CD14-positive monocyte (primary cell): ENCODE results near the gene LSM3. TPM values are rescaled to one million over a fixed set of nuclear protein-coding genes. Genes with fewer than 3 reads are reported as not detected.

Source experiments
- DNase-seq, 3 donors: peaks; one replicate each; pipeline ENCODE4 v3.0.0-alpha.2; 2011 to 2022
- H2AFZ ChIP-seq: 2 replicates; pipeline ENCODE4 v1.6.0; 2012; ENCODE audit warnings: mild to moderate bottlenecking, low read depth, low read length, inconsistent platforms; ENCODE audit not compliant: insufficient read depth, poor library complexity, severe bottlenecking
- H3K27ac ChIP-seq, 2 donors: 1 replicate in 1 of 2; 2 replicates in 1 of 2; pipeline ENCODE4 v1.5.1; 2012 to 2013; ENCODE audit warnings: low read length in 2 of 2, control low read depth in 1 of 2, inconsistent platforms in 1 of 2, low read depth in 1 of 2, mild to moderate bottlenecking in 1 of 2
- H3K27me3 ChIP-seq, 2 donors: one replicate each; pipeline versions ENCODE4 v1.6.0 to v1.6.1; 2011 to 2013; ENCODE audit warnings: low read length in 2 of 2; ENCODE audit not compliant: control insufficient read depth in 2 of 2, insufficient read depth in 2 of 2
- H3K36me3 ChIP-seq, 2 donors: replicated peaks in 1 of 2; 1 replicate in 1 of 2; 2 replicates in 1 of 2; pipeline versions ENCODE4 v1.5.1 to v1.6.1; 2012 to 2013; ENCODE audit warnings: low read length in 2 of 2, control low read depth in 1 of 2, inconsistent platforms in 1 of 2, mild to moderate bottlenecking in 1 of 2; ENCODE audit not compliant: insufficient read depth in 2 of 2, control insufficient read depth in 1 of 2
- H3K4me1 ChIP-seq, 2 donors: 1 replicate in 1 of 2; 2 replicates in 1 of 2; pipeline versions ENCODE4 v1.5.1 to v1.6.1; 2012 to 2013; ENCODE audit warnings: low read length in 2 of 2, control low read depth in 1 of 2, inconsistent platforms in 1 of 2, mild to moderate bottlenecking in 1 of 2, moderate library complexity in 1 of 2; ENCODE audit not compliant: insufficient read depth in 2 of 2, control insufficient read depth in 1 of 2
- H3K4me2 ChIP-seq: replicated peaks from 2 replicates; pipeline ENCODE3; 2012; ENCODE audit warnings: low read length, moderate library complexity, mild to moderate bottlenecking; ENCODE audit not compliant: poor library complexity, severe bottlenecking; ENCODE audit errors: extremely low read depth
- H3K4me3 ChIP-seq, 3 experiments: fragments of 200-600 bp in 1 of 3; sonication (generic) in 1 of 3; replicated peaks in 1 of 3; 1 replicate in 2 of 3; 2 replicates in 1 of 3; pipeline ENCODE4 v1.5.1; 2011 to 2013; ENCODE audit warnings: low read length in 3 of 3, mild to moderate bottlenecking in 3 of 3, control low read depth in 2 of 3, low read depth in 2 of 3, inconsistent platforms in 1 of 3, moderate library complexity in 1 of 3
- H3K79me2 ChIP-seq: 2 replicates; pipeline ENCODE4 v1.6.0; 2012; ENCODE audit warnings: mild to moderate bottlenecking, control low read depth, inconsistent platforms, low read length, moderate library complexity; ENCODE audit not compliant: insufficient read depth
- H3K9ac ChIP-seq: 2 replicates; pipeline ENCODE4 v1.6.0; 2017; ENCODE audit warnings: low read length, mild to moderate bottlenecking; ENCODE audit not compliant: insufficient read depth, poor library complexity, severe bottlenecking
- H3K9me3 ChIP-seq, 2 donors: replicated peaks in 1 of 2; 1 replicate in 1 of 2; 2 replicates in 1 of 2; pipeline versions ENCODE4 v1.5.1 to v1.6.1; 2012 to 2013; ENCODE audit warnings: low read length in 2 of 2, control low read depth in 1 of 2; ENCODE audit not compliant: control insufficient read depth in 1 of 2, insufficient read depth in 1 of 2
- H4K20me1 ChIP-seq: 2 replicates; pipeline ENCODE4 v1.6.0; 2012; ENCODE audit warnings: mild to moderate bottlenecking, low read length, control low read depth, moderate library complexity; ENCODE audit not compliant: insufficient read depth
- H3K27ac Mint-ChIP-seq, 7 donors: one replicate each; pipeline ENCODE4 v1.8.0; 2020; ENCODE audit warnings: mild to moderate bottlenecking in 7 of 7, mixed read lengths in 7 of 7, moderate library complexity in 6 of 7, inconsistent platforms in 2 of 7
- H3K27me3 Mint-ChIP-seq, 3 donors: one replicate each; pipeline ENCODE4 v1.8.0; 2021 to 2022; ENCODE audit warnings: low read depth in 3 of 3, mild to moderate bottlenecking in 3 of 3, mixed read lengths in 3 of 3, moderate library complexity in 3 of 3, inconsistent platforms in 1 of 3
- H3K36me3 Mint-ChIP-seq, 2 donors: one replicate each; pipeline ENCODE4 v1.8.0; 2020; ENCODE audit warnings: mixed read lengths in 2 of 2, inconsistent platforms in 1 of 2, mild to moderate bottlenecking in 1 of 2
- H3K4me1 Mint-ChIP-seq: one replicate; pipeline ENCODE4 v1.8.0; 2020; ENCODE audit warnings: mild to moderate bottlenecking, mixed read lengths
- H3K4me3 Mint-ChIP-seq, 2 donors: one replicate each; pipeline ENCODE4 v1.8.0; 2020; ENCODE audit warnings: mild to moderate bottlenecking in 2 of 2, mixed read lengths in 2 of 2, moderate library complexity in 1 of 2
- H3K9me3 Mint-ChIP-seq, 7 donors: one replicate each; pipeline ENCODE4 v1.8.0; 2020 to 2022; ENCODE audit warnings: mixed read lengths in 7 of 7, mild to moderate bottlenecking in 6 of 7, moderate library complexity in 6 of 7, inconsistent platforms in 2 of 7
- CTCF ChIP-seq: fragments of 200-600 bp; IDR thresholded peaks from one replicate; pipeline ENCODE4 v1.8.0; 2022; ENCODE audit warnings: antibody characterized with exemption, mild to moderate bottlenecking
- WGBS: methylation state at CpG from one replicate; pipeline ENCODE4 v1.1.5; 2013; ENCODE audit warnings: missing lambda C conversion rate; ENCODE audit not compliant: insufficient coverage; 5-methylcytosine and 5-hydroxymethylcytosine counted together
- intact Hi-C, 2 donors: fragments of 100-400 bp; cut with micrococcal nuclease; formaldehyde crosslinking; loops; one replicate each; pipeline versions ENCODE4 v1.15.0 to v1.15.1; 2023
- polyA plus RNA-seq, 3 donors: library from polyadenylated mRNA; depleted of rRNA in 1 of 3; unstranded in 2 of 3; stranded (reverse) in 1 of 3; fragments of 300-500 nt in 2 of 3; fragments of >200 nt in 1 of 3; fragmentation: Illumina TruSeq in 2 of 3; gene quantifications; 1 replicate in 2 of 3; 2 replicates in 1 of 3; pipeline ENCODE4 v1.2.3, GENCODE V29; 2012 to 2021

The LSM3 gene
- polyA plus RNA-seq, 3 donors, result 4.1 to 23.2 (median 19.8) TPM

DNA sequence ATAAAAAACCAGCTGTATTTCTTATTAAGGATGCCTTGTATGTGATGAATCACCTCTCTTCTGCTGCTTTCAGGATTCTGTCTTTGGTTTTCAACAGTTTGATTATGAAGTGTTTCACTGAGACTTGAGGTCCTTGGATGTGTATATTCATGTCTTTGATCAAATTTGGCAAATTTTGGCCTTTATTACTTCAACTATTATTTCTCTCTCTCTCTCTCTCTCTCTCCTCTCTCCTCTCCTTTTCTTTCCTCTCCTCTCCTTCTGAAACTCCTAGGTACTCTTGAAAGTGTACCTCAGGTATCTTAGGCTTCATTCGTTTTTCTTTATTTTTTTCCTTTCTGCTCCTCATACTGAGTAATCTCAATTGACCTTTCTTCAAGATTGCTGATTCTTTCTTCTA lies 43.3 kb downstream of the LSM3 start:
- TF ChIP-seq CTCF, result no peak
- no peak overlapping the region for H3K27ac Mint-ChIP-seq
- no peaks in the 10 kb centered on the region for H3K27me3 ChIP-seq
- H3K27me3 Mint-ChIP-seq, result peaks cover 0 to 2% (median 0%) of the 10 kb centered on the region in 3 donors
- no peak overlapping the region for H3K4me3 Mint-ChIP-seq
- no peak overlapping the region for H3K4me3 ChIP-seq
- no peak overlapping the region for H3K9ac ChIP-seq
- H3K27ac ChIP-seq, result no peak overlapping the region
- no CpG with 5 or more reads among the region's 1 CpG for WGBS
- H3K36me3 Mint-ChIP-seq, result no peaks in the 10 kb centered on the region
- peaks cover 0 to 6% of the 10 kb centered on the region in 2 donors for H3K9me3 ChIP-seq
- no peaks in the 10 kb centered on the region for H4K20me1 ChIP-seq
- no peak overlapping the region for H2AFZ ChIP-seq
- no peak overlapping the region for H3K4me2 ChIP-seq
- H3K4me1 ChIP-seq, result peaks cover 4 to 6% of the 10 kb centered on the region in 2 donors
- no peaks in the 10 kb centered on the region for H3K36me3 ChIP-seq
- H3K4me1 Mint-ChIP-seq, result peaks cover 14% of the 10 kb centered on the region
- no peaks in the 10 kb centered on the region for H3K79me2 ChIP-seq
- no peak for DNase-seq
- peaks cover 8 to 17% (median 11%) of the 10 kb centered on the region in 7 donors for H3K9me3 Mint-ChIP-seq
- intact Hi-C loops, result no loop called here

DNA sequence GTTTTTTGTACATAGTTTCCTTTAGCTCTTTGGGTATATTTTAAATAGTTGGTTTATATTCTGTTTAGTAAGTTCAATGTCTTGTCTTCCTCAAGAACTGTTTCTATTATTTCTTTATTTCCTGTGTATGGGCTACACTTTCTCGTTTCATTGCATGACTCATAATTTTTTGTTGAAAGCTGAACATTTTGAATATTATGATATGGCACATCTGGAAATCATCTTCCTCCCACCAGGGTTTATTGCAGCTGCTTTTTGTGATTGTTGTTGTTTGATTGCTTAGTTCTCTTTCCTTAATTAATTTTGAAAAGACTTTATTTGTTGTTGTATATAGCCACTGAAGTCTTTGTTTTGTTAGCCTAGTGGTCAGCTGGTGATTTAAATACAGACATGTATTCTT lies 43.8 kb downstream of the LSM3 start:
- H3K4me2 ChIP-seq, result no peak overlapping the region
- WGBS, result no CpG with 5 or more reads among the region's 1 CpG
- intact Hi-C loops, result no loop called here
- H3K27ac ChIP-seq, result no peak overlapping the region
- H3K79me2 ChIP-seq, result no peaks in the 10 kb centered on the region
- H3K9me3 Mint-ChIP-seq, result peaks cover 8 to 17% (median 11%) of the 10 kb centered on the region in 7 donors
- no peak overlapping the region for H3K27ac Mint-ChIP-seq
- H3K36me3 ChIP-seq, result no peaks in the 10 kb centered on the region
- H3K4me3 Mint-ChIP-seq, result no peak overlapping the region
- peaks cover 0 to 2% (median 0%) of the 10 kb centered on the region in 3 donors for H3K27me3 Mint-ChIP-seq
- H2AFZ ChIP-seq, result no peak overlapping the region
- no peak for TF ChIP-seq CTCF
- H3K4me3 ChIP-seq, result no peak overlapping the region
- no peak overlapping the region for H3K9ac ChIP-seq
- H3K9me3 ChIP-seq, result peaks cover 0 to 6% of the 10 kb centered on the region in 2 donors
- H3K4me1 Mint-ChIP-seq, result peaks cover 12% of the 10 kb centered on the region
- no peak for DNase-seq
- H3K4me1 ChIP-seq, result peaks cover 4 to 6% of the 10 kb centered on the region in 2 donors
- H3K27me3 ChIP-seq, result no peaks in the 10 kb centered on the region
- no peaks in the 10 kb centered on the region for H3K36me3 Mint-ChIP-seq
- H4K20me1 ChIP-seq, result no peaks in the 10 kb centered on the region
